Middle frontal gyrus (tissue), 1 donor: ENCODE data around the gene KLK5.
"Not testable (repeated sequence)": the region's sequence is repeated elsewhere in the genome, so short reads cannot be mapped to it uniquely, and the experiment has no call there.

Experiments
- DNase-seq: peaks from one replicate; pipeline ENCODE4 v3.0.0-alpha.2; 2015; ENCODE audit warnings: low spot score; ENCODE audit errors: extremely low spot score

Gene KLK5

GRCh38 chr19:50952910-50953309, at the start of gene KLK5:
TSS of gene KLK5 (minus strand) at chr19:50953038. CDS start at chr19:50952657, 381 bp downstream.
- DNase-seq = no peak

GRCh38 chr19:51002089-51002532, 49.3 kb upstream of the KLK5 start:
- no peak for DNase-seq

GRCh38 chr19:51001515-51001914, 48.7 kb upstream of the KLK5 start, which contains the start of gene KLK8:
TSS of gene KLK8 (minus strand) at chr19:51001604. CDS start at chr19:51001167, 437 bp downstream.
- DNase-seq = no peak

- no peak for DNase-seq
Measured at GRCh38 chr19:51000981-51001380, 48.1 kb upstream of the KLK5 start.

- no peak for DNase-seq
Measured at GRCh38 chr19:51000426-51000825, 47.6 kb upstream of the KLK5 start.

- no peak for DNase-seq
Measured at GRCh38 chr19:50998686-50999085, 45.8 kb upstream of the KLK5 start.

GRCh38 chr19:50998061-50998460, 45.2 kb upstream of the KLK5 start:
- no peak for DNase-seq

GRCh38 chr19:50994129-50994528, 41.3 kb upstream of the KLK5 start:
- DNase-seq = no peak

- DNase-seq = no peak
Measured at GRCh38 chr19:50992666-50993035, 39.8 kb upstream of the KLK5 start.

GRCh38 chr19:50984416-50984815, 31.6 kb upstream of the KLK5 start:
- DNase-seq = not testable (repeated sequence)

GRCh38 chr19:50983625-50984292, 30.9 kb upstream of the KLK5 start, which contains the start of gene KLK7:
TSS of gene KLK7 (minus strand) at chr19:50983917. CDS start at chr19:50982399, 1,518 bp downstream.
- DNase-seq = no peak

GRCh38 chr19:50982186-50982585, 29.3 kb upstream of the KLK5 start:
- no peak for DNase-seq

- no peak for DNase-seq
Measured at GRCh38 chr19:50981587-50982146, 28.8 kb upstream of the KLK5 start.

GRCh38 chr19:50980208-50980607, 27.4 kb upstream of the KLK5 start:
- no peak for DNase-seq

- no peak for DNase-seq
Measured at GRCh38 chr19:50979758-50980157, 26.9 kb upstream of the KLK5 start.

- no peak for DNase-seq
Measured at GRCh38 chr19:50978772-50979390, 26.0 kb upstream of the KLK5 start.

- no peak for DNase-seq
Measured at GRCh38 chr19:50977626-50978025, 24.8 kb upstream of the KLK5 start.

- DNase-seq = no peak
Measured at GRCh38 chr19:50975766-50976165, 22.9 kb upstream of the KLK5 start.

GRCh38 chr19:50974702-50975556, 22.1 kb upstream of the KLK5 start:
- no peak for DNase-seq

GRCh38 chr19:50972795-50973376, 20.0 kb upstream of the KLK5 start:
- no peak for DNase-seq

GRCh38 chr19:50969810-50970209, 17.0 kb upstream of the KLK5 start:
- DNase-seq = not testable (repeated sequence)
